Calu3 (cell line): ENCODE measurements around the gene PDS5B. TPM values are rescaled to one million over a fixed set of nuclear protein-coding genes. Genes with fewer than 3 reads are reported as not detected.

ENCODE experiments used
- BruUV-seq: library from RNA; stranded (reverse); fragments of 400-500 nt; replicated peaks from 2 replicates; lab custom pipeline; 2021; lab: Mats Ljungman, UMichigan
- CTCF ChIA-PET: fragments of 300-600 bp; sonication (Branson Sonifier 250); formaldehyde crosslinking; loops from one replicate; lab custom pipeline; 2022; ENCODE audit warnings: antibody characterized with exemption; lab: Charles Lee
- DNase-seq: peaks from one replicate; pipeline ENCODE4 v3.0.0; 2022
- H3K27ac Mint-ChIP-seq: one replicate; pipeline ENCODE4 v1.8.0; 2022; ENCODE audit warnings: mixed read lengths; ENCODE audit not compliant: unreplicated experiment
- H3K27me3 Mint-ChIP-seq: one replicate; pipeline ENCODE4 v1.8.0; 2022; ENCODE audit warnings: mixed read lengths; ENCODE audit not compliant: unreplicated experiment
- H3K36me3 Mint-ChIP-seq: one replicate; pipeline ENCODE4 v1.8.0; 2022; ENCODE audit warnings: mild to moderate bottlenecking, moderate library complexity, mixed read lengths; ENCODE audit not compliant: insufficient read depth, unreplicated experiment
- H3K4me1 Mint-ChIP-seq: one replicate; pipeline ENCODE4 v1.8.0; 2022; ENCODE audit warnings: mild to moderate bottlenecking, low read depth, mixed read lengths; ENCODE audit not compliant: unreplicated experiment
- H3K4me3 Mint-ChIP-seq: one replicate; pipeline ENCODE4 v1.8.0; 2022; ENCODE audit warnings: mild to moderate bottlenecking, low read depth, moderate library complexity, mixed read lengths; ENCODE audit not compliant: unreplicated experiment
- H3K9me3 Mint-ChIP-seq: one replicate; pipeline ENCODE4 v1.8.0; 2022; ENCODE audit warnings: low read depth, mixed read lengths; ENCODE audit not compliant: unreplicated experiment
- CTCF ChIP-seq: fragments of 200-600 bp; IDR thresholded peaks from one replicate; pipeline ENCODE4 v1.8.0; 2022; ENCODE audit warnings: antibody characterized with exemption; ENCODE audit not compliant: unreplicated experiment
- intact Hi-C: fragments of 100-400 bp; cut with micrococcal nuclease; formaldehyde crosslinking; loops from one replicate; pipeline ENCODE4 v1.10.0; 2022; ENCODE audit not compliant: unreplicated experiment
- total RNA-seq: library from RNA; stranded (reverse); gene quantifications from 2 replicates; pipeline ENCODE4 v1.2.3, GENCODE V29; 2022

The PDS5B gene
- total RNA-seq, 1 experiment from 2014 or later, result 33.9 TPM

DNA sequence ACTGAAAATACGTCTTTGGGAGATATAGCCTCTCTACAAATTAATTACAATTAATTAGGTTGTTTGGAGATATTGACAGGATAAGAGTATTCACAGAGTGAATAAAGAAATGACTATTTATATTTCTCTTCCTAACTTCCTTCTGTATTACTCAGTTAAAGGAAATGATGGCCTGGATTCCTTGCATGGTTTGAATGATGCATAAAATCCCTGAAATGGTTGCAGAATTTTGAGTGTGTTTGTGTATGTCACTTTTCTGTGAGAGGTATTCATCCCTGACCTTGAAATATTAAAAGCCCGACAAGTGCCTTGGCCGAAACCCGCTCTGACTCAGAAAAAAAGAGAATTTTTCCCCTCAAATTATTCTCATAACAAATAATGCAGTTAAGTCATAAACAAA, 90.0 kb downstream of the PDS5B start:
- Mint-ChIP-seq H3K36me3 (peaks cover 6% of the 10 kb centered on the region), H3K27ac (no peak overlapping the region), H3K9me3 (no peaks in the 10 kb centered on the region), H3K27me3 (no peaks in the 10 kb centered on the region), H3K4me1 (no peaks in the 10 kb centered on the region), H3K4me3 (no peak overlapping the region)
- intact Hi-C loops, result no loop called here
- BruUV-seq, result no TSS peak
- CTCF ChIA-PET, result no interaction called here
- no peak for DNase-seq
- TF ChIP-seq CTCF, result no peak

DNA sequence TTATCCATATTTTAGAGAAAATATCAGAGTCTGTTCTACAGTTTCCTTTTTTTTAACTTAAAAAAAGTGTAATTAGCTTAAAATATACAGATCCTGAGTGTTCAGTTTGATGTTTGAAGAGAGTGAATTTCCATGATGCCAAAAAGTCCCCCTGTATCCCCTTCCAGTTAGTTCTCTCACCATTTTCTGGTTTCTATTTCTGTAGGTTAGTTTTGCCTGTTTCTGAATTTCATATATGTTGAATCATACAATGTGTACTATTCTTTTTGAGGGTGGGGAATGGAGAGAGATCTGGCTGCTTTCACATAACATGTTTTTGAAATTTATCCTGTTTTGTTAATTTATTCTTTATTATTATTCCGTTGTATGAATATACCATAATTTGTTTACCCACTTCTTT, 95.9 kb downstream of the PDS5B start:
- Mint-ChIP-seq H3K4me1 (no peaks in the 10 kb centered on the region), H3K27me3 (no peaks in the 10 kb centered on the region), H3K36me3 (peaks cover 6% of the 10 kb centered on the region), H3K9me3 (no peaks in the 10 kb centered on the region), H3K4me3 (no peak overlapping the region), H3K27ac (no peak overlapping the region)
- no TSS peak for BruUV-seq
- TF ChIP-seq CTCF, result no peak
- DNase-seq, result no peak
- CTCF ChIA-PET, result interaction anchor here (0.6 kb wide), 1 partner anchor 333 kb away, joined by 3 read pairs; no protein-coding TSS in a partner anchor
- intact Hi-C loops, result no loop called here

- Mint-ChIP-seq H3K4me3 (no peak overlapping the region), H3K36me3 (peaks cover 6% of the 10 kb centered on the region), H3K4me1 (no peaks in the 10 kb centered on the region), H3K27me3 (no peaks in the 10 kb centered on the region), H3K27ac (no peak overlapping the region), H3K9me3 (no peaks in the 10 kb centered on the region)
- no TSS peak for BruUV-seq
- no peak for DNase-seq
- intact Hi-C loops, result no loop called here
- CTCF ChIA-PET, result no interaction called here
- no peak for TF ChIP-seq CTCF
Observed at GRCh38 chr13:32682740-32683139, 96.5 kb downstream of the PDS5B start.

- Mint-ChIP-seq H3K4me3 (no peak overlapping the region), H3K36me3 (no peaks in the 10 kb centered on the region), H3K9me3 (no peaks in the 10 kb centered on the region), H3K27me3 (no peaks in the 10 kb centered on the region), H3K4me1 (no peaks in the 10 kb centered on the region), H3K27ac (no peak overlapping the region)
- intact Hi-C loops, result no loop called here
- BruUV-seq, result no TSS peak
- DNase-seq, result no peak
- no peak for TF ChIP-seq CTCF
- CTCF ChIA-PET, result no interaction called here
Observed at GRCh38 chr13:32687275-32687674, 101.0 kb downstream of the PDS5B start.
